ENCODE results near the gene CEACAM3.

The CEACAM3 gene

DNA sequence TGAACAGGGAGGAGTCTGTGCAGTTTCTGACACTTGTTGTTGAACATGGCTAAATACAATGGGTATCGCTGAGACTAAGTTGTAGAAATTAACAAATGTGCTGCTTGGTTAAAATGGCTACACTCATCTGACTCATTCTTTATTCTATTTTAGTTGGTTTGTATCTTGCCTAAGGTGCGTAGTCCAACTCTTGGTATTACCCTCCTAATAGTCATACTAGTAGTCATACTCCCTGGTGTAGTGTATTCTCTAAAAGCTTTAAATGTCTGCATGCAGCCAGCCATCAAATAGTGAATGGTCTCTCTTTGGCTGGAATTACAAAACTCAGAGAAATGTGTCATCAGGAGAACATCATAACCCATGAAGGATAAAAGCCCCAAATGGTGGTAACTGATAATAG lies 25.0 kb upstream of the CEACAM3 start (continued):
- TF ChIP-seq, protein P1, sequence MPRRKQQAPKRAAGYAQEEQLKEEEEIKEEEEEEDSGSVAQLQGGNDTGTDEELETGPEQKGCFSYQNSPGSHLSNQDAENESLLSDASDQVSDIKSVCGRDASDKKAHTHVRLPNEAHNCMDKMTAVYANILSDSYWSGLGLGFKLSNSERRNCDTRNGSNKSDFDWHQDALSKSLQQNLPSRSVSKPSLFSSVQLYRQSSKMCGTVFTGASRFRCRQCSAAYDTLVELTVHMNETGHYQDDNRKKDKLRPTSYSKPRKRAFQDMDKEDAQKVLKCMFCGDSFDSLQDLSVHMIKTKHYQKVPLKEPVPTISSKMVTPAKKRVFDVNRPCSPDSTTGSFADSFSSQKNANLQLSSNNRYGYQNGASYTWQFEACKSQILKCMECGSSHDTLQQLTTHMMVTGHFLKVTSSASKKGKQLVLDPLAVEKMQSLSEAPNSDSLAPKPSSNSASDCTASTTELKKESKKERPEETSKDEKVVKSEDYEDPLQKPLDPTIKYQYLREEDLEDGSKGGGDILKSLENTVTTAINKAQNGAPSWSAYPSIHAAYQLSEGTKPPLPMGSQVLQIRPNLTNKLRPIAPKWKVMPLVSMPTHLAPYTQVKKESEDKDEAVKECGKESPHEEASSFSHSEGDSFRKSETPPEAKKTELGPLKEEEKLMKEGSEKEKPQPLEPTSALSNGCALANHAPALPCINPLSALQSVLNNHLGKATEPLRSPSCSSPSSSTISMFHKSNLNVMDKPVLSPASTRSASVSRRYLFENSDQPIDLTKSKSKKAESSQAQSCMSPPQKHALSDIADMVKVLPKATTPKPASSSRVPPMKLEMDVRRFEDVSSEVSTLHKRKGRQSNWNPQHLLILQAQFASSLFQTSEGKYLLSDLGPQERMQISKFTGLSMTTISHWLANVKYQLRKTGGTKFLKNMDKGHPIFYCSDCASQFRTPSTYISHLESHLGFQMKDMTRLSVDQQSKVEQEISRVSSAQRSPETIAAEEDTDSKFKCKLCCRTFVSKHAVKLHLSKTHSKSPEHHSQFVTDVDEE (CRISPR knock-in tag; IDR thresholded peaks at IDR 0.05), result no peak
- no peak for TF ChIP-seq ZFP3 (CRISPR knock-in tag; IDR thresholded peaks at IDR 0.05)
- no peak for TF ChIP-seq ZNF8 (CRISPR knock-in tag; IDR thresholded peaks at IDR 0.05)

DNA sequence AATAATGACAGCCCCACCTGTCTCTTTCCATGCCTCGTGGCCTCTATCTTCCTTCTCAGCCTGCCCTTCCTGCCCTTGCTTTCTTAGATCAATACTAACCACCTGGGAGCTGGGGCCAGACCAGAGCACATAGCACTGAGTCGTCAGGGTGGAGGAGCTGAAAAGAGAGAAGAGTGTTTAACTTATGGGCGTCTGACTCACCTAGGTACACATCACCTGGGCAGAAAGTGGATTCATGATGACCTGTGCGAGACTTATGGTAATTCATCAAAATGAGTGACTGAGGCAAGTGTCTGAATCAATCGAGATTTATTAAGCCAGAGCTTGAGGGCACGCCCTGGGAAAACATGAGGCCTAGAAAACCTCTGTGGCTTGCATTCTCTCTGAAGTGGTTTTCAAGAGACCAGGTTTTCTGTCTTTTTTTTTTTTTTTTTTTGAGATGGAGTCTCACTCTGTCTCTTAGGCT lies 21.8 kb upstream of the CEACAM3 start:
- no peak for TF ChIP-seq ZNF70 (CRISPR knock-in tag; IDR thresholded peaks at IDR 0.05)
- TF ChIP-seq, protein P2, sequence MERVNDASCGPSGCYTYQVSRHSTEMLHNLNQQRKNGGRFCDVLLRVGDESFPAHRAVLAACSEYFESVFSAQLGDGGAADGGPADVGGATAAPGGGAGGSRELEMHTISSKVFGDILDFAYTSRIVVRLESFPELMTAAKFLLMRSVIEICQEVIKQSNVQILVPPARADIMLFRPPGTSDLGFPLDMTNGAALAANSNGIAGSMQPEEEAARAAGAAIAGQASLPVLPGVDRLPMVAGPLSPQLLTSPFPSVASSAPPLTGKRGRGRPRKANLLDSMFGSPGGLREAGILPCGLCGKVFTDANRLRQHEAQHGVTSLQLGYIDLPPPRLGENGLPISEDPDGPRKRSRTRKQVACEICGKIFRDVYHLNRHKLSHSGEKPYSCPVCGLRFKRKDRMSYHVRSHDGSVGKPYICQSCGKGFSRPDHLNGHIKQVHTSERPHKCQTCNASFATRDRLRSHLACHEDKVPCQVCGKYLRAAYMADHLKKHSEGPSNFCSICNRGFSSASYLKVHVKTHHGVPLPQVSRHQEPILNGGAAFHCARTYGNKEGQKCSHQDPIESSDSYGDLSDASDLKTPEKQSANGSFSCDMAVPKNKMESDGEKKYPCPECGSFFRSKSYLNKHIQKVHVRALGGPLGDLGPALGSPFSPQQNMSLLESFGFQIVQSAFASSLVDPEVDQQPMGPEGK (CRISPR knock-in tag; IDR thresholded peaks at IDR 0.05; ENCODE audit: borderline replicate concordance), result no peak
- TF ChIP-seq CSDC2 (CRISPR knock-in tag; IDR thresholded peaks at IDR 0.05), result no peak
- TF ChIP-seq TCF4 (CRISPR knock-in tag; IDR thresholded peaks at IDR 0.05; ENCODE audit: borderline replicate concordance), result no peak
- TF ChIP-seq, protein P3, sequence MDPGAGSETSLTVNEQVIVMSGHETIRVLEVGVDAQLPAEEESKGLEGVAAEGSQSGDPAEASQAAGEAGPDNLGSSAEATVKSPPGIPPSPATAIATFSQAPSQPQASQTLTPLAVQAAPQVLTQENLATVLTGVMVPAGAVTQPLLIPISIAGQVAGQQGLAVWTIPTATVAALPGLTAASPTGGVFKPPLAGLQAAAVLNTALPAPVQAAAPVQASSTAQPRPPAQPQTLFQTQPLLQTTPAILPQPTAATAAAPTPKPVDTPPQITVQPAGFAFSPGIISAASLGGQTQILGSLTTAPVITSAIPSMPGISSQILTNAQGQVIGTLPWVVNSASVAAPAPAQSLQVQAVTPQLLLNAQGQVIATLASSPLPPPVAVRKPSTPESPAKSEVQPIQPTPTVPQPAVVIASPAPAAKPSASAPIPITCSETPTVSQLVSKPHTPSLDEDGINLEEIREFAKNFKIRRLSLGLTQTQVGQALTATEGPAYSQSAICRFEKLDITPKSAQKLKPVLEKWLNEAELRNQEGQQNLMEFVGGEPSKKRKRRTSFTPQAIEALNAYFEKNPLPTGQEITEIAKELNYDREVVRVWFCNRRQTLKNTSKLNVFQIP (CRISPR knock-in tag; IDR thresholded peaks at IDR 0.05; ENCODE audit: borderline replicate concordance, low read depth), result no peak
- no peak for TF ChIP-seq SNAI2 (CRISPR knock-in tag; IDR thresholded peaks at IDR 0.05)
- TF ChIP-seq, protein P4, sequence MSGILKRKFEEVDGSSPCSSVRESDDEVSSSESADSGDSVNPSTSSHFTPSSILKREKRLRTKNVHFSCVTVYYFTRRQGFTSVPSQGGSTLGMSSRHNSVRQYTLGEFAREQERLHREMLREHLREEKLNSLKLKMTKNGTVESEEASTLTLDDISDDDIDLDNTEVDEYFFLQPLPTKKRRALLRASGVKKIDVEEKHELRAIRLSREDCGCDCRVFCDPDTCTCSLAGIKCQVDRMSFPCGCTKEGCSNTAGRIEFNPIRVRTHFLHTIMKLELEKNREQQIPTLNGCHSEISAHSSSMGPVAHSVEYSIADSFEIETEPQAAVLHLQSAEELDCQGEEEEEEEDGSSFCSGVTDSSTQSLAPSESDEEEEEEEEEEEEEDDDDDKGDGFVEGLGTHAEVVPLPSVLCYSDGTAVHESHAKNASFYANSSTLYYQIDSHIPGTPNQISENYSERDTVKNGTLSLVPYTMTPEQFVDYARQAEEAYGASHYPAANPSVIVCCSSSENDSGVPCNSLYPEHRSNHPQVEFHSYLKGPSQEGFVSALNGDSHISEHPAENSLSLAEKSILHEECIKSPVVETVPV (CRISPR knock-in tag; IDR thresholded peaks at IDR 0.05), result no peak
- no peak for TF ChIP-seq ZNF8 (CRISPR knock-in tag; IDR thresholded peaks at IDR 0.05)
- TF ChIP-seq GLIS3 (CRISPR knock-in tag; IDR thresholded peaks at IDR 0.05), result no peak
- TF ChIP-seq, protein P1 (CRISPR knock-in tag; IDR thresholded peaks at IDR 0.05), result no peak
- no peak for TF ChIP-seq ZC3H10 (CRISPR knock-in tag; IDR thresholded peaks at IDR 0.05)

DNA sequence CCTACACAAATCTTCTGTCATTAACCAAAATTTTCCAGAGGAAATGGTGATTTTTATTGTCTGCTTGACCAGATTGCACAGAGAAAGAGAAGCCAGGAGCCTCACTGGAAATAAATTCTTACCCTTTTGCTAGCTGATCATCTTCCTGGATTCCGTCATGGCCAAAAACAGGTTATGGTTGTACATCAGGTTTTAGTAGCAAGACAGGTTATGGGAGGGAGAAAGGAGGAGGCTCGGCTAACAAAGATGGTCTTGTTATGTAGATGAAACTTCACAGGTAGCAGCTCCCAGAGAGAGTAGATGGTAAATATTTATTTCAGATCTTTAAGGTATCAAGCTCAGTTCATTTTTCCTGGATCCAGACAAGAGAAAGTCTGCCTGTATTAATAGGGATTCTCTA lies 19.7 kb upstream of the CEACAM3 start:
- TF ChIP-seq BACH2 (CRISPR knock-in tag; IDR thresholded peaks at IDR 0.05; ENCODE audit: borderline replicate concordance) (no peak), TCF4 (CRISPR knock-in tag; IDR thresholded peaks at IDR 0.05; ENCODE audit: borderline replicate concordance) (no peak), ZC3H10 (CRISPR knock-in tag; IDR thresholded peaks at IDR 0.05) (no peak), RARB (CRISPR knock-in tag; IDR thresholded peaks at IDR 0.05) (no peak), SNAI2 (CRISPR knock-in tag; IDR thresholded peaks at IDR 0.05) (no peak), ZNF70 (CRISPR knock-in tag; IDR thresholded peaks at IDR 0.05) (no peak)
- TF ChIP-seq, protein P4 (CRISPR knock-in tag; IDR thresholded peaks at IDR 0.05), result no peak
- no peak for ATAC-seq

More for the DNA sequence above, 21.8 kb upstream of the CEACAM3 start:
- ATAC-seq, result no peak
